Hematopoietic multipotent progenitor cell treated with erythropoietin and hydrocortisone succinate and interleukin-3 and kit ligand, for 4 days (in vitro differentiated cells): ENCODE measurements around the gene CCR9.

Experiments used
- DNase-seq: peaks from one replicate; pipeline ENCODE4 v3.0.0-alpha.2; 2015

CCR9 gene

GRCh38 chr3:45873638-45874037 is 12.7 kb upstream of the CCR9 start:
- no peak for DNase-seq

- DNase-seq, result peak; percentile 34
Measured at GRCh38 chr3:45874677-45875346, 11.5 kb upstream of the CCR9 start.

- DNase-seq, result no peak
Measured at GRCh38 chr3:45878124-45878523, 8.2 kb upstream of the CCR9 start.

GRCh38 chr3:45880725-45881077 is 5.6 kb upstream of the CCR9 start:
- no peak for DNase-seq

GRCh38 chr3:45881078-45882022 is 5.0 kb upstream of the CCR9 start:
- peak; percentile 22 for DNase-seq

DNA sequence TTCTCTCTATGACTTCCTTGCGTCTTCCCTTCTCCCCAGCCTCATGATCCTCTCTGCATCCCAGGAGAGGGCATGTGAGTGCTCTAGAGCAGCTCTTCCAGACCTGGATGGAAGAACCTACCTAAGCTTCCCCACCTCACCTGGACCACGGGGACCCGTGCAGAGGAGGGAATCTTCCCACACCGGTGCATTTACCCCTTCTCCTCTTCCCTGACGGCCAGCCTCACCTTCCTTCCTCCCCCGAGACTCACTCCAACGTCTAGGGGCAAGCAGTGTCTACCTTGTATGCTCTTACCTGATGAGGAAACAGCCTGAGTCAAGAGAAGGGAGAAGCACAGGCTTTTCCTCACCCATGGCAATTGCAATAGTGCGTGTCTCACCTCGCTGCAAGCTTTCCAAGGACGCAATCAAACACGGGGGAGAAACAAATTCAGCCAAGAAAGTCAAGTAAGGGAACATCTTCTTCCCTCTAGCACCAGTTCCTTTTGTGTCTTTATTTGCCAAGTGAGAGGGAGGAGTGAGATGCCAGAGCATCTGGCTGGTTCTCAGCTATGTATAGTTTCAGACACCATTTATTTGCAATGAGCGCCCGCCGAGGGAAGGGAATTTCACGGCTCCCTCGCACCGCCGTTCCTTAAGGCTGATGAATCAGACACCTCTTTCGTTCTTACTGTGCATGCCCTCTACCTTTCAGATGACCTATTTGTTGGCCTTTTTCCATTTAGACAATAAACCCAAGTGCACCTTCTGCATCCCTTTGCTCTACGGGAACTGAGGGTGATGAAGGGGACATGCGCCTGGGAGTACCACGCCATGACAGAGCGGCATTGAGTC is 1.8 kb upstream of the CCR9 start:
- no peak for DNase-seq

- DNase-seq, result no peak
Measured at GRCh38 chr3:45887285-45887684, 942 bp downstream of the CCR9 start.

- no peak for DNase-seq
Measured at GRCh38 chr3:45887759-45888511, 1.6 kb downstream of the CCR9 start.

GRCh38 chr3:45889337-45889736 is 3.0 kb downstream of the CCR9 start:
- no peak for DNase-seq

GRCh38 chr3:45890405-45890804 is 4.1 kb downstream of the CCR9 start:
- peak; percentile 53 for DNase-seq

GRCh38 chr3:45892161-45892560 is 5.8 kb downstream of the CCR9 start:
- DNase-seq, result no peak

DNA sequence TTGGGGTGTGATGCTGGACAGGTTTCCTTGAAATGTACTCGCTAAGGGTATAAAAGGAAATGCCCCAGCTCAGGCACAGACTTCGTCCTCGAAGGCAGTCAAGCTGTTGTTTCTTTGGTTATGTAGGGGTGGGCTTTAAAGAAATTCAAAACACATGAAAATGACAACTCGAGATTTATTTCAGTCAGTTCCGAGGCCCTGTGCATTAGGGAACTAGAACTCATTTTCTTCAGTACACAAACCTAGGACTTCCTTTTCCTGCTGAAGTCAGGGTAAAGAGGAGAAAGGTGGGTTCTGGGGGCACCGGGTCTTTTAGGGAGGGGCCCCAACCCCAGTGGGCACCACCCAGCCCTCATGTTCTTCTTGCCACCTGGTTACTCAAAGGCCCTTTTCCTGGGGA is 7.7 kb downstream of the CCR9 start:
- DNase-seq, result no peak

DNA sequence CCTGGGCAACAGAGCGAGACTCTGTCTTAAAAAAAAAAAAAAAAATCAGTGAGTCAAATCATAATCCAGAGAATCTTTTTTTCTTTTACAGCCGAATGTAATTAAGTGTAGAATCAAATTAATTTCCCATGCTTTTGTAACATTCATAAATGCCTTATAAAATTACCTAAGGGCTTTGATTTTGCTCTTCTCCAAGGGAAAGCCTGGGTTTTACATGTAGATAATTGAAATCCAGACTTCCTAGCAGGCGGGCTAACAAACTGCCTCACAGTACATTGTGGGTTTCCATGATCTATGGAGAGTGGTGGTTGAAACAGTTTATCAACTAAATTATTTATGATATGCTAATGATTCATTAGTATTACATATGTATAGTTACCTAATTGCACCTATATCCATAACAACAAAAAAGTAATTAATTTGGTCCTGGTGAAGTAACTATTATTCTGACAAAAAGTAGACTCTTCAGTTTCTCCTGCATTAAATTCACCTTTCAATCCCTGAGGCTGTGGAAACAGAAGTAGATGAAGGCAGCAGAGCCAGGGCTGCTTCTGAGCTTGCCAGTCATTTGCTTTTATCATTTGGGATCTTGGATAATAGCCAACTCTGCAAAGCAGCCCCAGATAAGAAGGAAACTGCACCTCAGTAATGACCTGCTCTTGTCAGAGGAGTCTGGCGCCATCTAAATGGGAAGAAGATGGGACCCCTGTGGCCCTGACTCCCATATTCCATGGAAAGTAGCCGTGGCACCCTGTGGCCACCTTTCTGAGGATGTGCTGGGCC is 9.5 kb downstream of the CCR9 start:
- DNase-seq, result peak; percentile 13

- DNase-seq, result no peak
Measured at GRCh38 chr3:45896956-45897355, 10.6 kb downstream of the CCR9 start.

- no peak for DNase-seq
Measured at GRCh38 chr3:45904931-45905330, 18.6 kb downstream of the CCR9 start.

- DNase-seq, result no peak
Measured at GRCh38 chr3:45905755-45906154, 19.4 kb downstream of the CCR9 start.

- peak; percentile 23 for DNase-seq
Measured at GRCh38 chr3:45906681-45907407, 20.5 kb downstream of the CCR9 start.

- DNase-seq, result peak; percentile 22
Measured at GRCh38 chr3:45907769-45908705, 21.7 kb downstream of the CCR9 start.

DNA sequence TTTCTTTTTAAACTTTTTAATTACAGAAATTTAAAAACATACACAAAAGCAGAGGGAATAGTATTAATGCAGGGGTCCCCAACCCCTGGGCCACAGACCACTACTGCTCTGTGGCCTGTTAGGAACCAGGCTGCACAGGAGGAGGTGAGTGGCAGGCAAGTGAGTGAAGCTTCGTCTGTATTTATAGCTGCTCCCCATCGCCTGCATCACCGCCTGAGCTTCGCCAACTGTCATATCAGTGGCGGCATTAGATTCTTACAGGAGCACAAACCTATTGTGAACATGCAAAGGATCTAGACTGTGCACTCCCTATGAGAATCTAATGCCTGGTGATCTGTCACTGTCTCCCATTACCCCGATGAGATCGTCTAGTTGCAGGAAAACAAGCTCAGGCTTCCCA is 22.4 kb downstream of the CCR9 start:
- no peak for DNase-seq

GRCh38 chr3:45909542-45909941 is 23.2 kb downstream of the CCR9 start:
- no peak for DNase-seq
